ENCODE data around the gene KCNA4. TPM values are rescaled to one million over a fixed set of nuclear protein-coding genes. Genes with fewer than 3 reads are reported as not detected.

KCNA4 gene
- total RNA-seq, 3 donors from 2014 or later = under 0.01 to 5.7 (median 3.2) TPM

DNA sequence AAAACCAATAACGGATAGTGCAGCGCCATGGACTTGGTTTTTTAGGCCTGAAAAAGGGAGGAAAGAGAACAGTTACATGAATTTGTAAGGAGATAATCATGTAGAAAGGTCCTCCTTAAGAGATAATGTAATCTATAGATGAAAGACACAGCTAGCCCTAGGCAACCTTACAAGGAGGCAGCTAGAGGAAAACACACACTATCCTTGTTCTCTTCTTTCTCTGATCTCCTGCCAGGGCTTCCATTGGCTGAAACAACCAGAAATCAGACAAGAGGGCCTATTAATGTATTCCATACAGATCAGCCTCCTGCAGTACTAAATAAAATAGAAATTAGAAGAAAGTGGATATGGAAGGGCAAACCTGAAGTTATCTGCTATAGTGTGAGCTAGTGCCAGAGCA, 53.0 kb downstream of the KCNA4 start:
- Histone ChIP-seq H3K4me3 (no peak overlapping the region), H3K9me3 (no peaks in the 10 kb centered on the region), H3K36me3 (no peaks in the 10 kb centered on the region), H3K27me3 (no peaks in the 10 kb centered on the region), H3K27ac (no peak overlapping the region), H3K4me1 (no peaks in the 10 kb centered on the region)
- DNase-seq (ENCODE audit: low spot score in 2 of 2) = no peak
- intact Hi-C loops (cut with DNase I; ENCODE audit: low total_unique reads) = no loop called here
- TF ChIP-seq POLR2A (IDR thresholded peaks at IDR 0.05) (no peak), POLR2AphosphoS5 (IDR thresholded peaks at IDR 0.05) (no peak), CTCF (IDR thresholded peaks at IDR 0.05) (no peak)

DNA sequence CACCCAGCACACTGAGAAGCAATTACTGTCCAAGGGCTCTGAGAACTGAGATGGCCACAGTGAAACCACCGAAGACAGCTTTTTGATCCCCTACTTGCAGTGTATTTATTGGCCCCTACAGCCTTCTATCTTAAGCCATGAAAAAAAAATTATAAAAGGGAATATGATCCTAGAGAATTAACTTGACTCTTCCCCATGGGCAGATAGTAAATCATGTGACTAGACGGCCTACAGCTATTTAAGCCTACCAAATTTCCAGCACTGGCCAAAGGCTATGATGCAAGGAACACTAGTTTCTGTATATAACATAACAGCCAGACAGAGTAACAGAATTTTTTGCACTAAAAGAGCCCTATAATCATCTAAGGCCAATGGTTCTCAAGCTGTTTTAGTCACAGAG, 53.8 kb downstream of the KCNA4 start:
- intact Hi-C loops (cut with DNase I; ENCODE audit: low total_unique reads) = no loop called here
- H3K27ac ChIP-seq = no peak overlapping the region
- TF ChIP-seq CTCF (IDR thresholded peaks at IDR 0.05) = no peak
- no peak overlapping the region for H3K4me3 ChIP-seq
- H3K9me3 ChIP-seq = no peaks in the 10 kb centered on the region
- H3K36me3 ChIP-seq = no peaks in the 10 kb centered on the region
- H3K27me3 ChIP-seq = no peaks in the 10 kb centered on the region
- no peaks in the 10 kb centered on the region for H3K4me1 ChIP-seq
- DNase-seq (ENCODE audit: low spot score in 2 of 2) = no peak

DNA sequence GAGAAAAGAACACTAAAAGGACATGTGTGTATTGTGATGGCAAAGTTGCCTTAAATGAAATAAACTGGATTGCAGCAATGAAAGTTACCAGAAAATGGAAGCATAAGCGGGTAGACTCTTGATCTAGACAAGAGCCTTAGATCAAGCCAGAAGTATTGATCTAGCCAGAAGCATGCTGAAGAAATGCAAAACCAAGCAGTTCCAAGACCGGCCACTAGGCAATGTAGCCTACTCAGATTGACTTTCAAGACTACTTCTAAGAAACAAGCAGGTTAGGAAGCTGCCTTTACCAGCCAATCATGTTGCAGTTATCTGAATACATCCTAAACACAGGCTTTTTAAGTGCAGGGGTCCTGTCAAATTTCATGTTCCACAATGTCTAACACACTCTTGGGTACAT, 54.6 kb downstream of the KCNA4 start:
- intact Hi-C loops (cut with DNase I; ENCODE audit: low total_unique reads) = no loop called here

More for the DNA sequence above, 54.6 kb downstream of the KCNA4 start:
- Histone ChIP-seq H3K36me3 (no peaks in the 10 kb centered on the region), H3K9me3 (no peaks in the 10 kb centered on the region), H3K4me3 (no peak overlapping the region), H3K27me3 (no peaks in the 10 kb centered on the region), H3K4me1 (no peaks in the 10 kb centered on the region), H3K27ac (no peak overlapping the region)
- TF ChIP-seq CTCF (IDR thresholded peaks at IDR 0.05) (no peak), POLR2A (IDR thresholded peaks at IDR 0.05) (no peak), POLR2AphosphoS5 (IDR thresholded peaks at IDR 0.05) (no peak)
- DNase-seq (ENCODE audit: low spot score in 2 of 2) = no peak

Other genes with a start within 250 kb of the KCNA4 start
- not detected for gene FSHB, start 214.0 kb upstream of the KCNA4 start, total RNA-seq